H9 (cell line): ENCODE data around the gene NSG1. TPM values are rescaled to one million over a fixed set of nuclear protein-coding genes. Genes with fewer than 3 reads are reported as not detected.

Experiments used
- DNase-seq: peaks from one replicate; pipeline ENCODE4 v3.0.0-alpha.2; 2017
- H2AFZ ChIP-seq: one replicate; pipeline ENCODE4 v1.6.1; 2013; ENCODE audit warnings: mild to moderate bottlenecking, low read length, control low read depth, moderate library complexity
- H2AK5ac ChIP-seq: 2 replicates; pipeline ENCODE4 v1.6.1; 2013; ENCODE audit warnings: low read length, control low read depth, mixed read lengths; ENCODE audit not compliant: insufficient read length
- H2BK120ac ChIP-seq: one replicate; pipeline ENCODE4 v1.6.1; 2013; ENCODE audit warnings: low read depth, mild to moderate bottlenecking, low read length, control low read depth, inconsistent platforms; ENCODE audit not compliant: poor library complexity, severe bottlenecking
- H2BK12ac ChIP-seq: 2 replicates; pipeline ENCODE4 v1.6.1; 2013; ENCODE audit warnings: low read length, control low read depth, mixed read lengths, low read depth; ENCODE audit not compliant: insufficient read length
- H2BK15ac ChIP-seq: 2 replicates; pipeline ENCODE4 v1.6.1; 2013; ENCODE audit warnings: low read depth, low read length, control low read depth
- H2BK20ac ChIP-seq: one replicate; pipeline ENCODE4 v1.6.1; 2013; ENCODE audit warnings: low read depth, mild to moderate bottlenecking, low read length, control low read depth, inconsistent platforms; ENCODE audit not compliant: poor library complexity, severe bottlenecking
- H2BK5ac ChIP-seq: 2 replicates; pipeline ENCODE4 v1.6.1; 2013; ENCODE audit warnings: low read length, control low read depth, mixed read lengths; ENCODE audit not compliant: insufficient read length
- H3K14ac ChIP-seq: 2 replicates; pipeline ENCODE4 v1.6.1; 2013; ENCODE audit warnings: low read length, control low read depth; ENCODE audit not compliant: insufficient read depth
- H3K18ac ChIP-seq: 2 replicates; pipeline ENCODE4 v1.6.1; 2013; ENCODE audit warnings: low read depth, mild to moderate bottlenecking, mixed read lengths, low read length, control low read depth; ENCODE audit not compliant: insufficient read length
- H3K23ac ChIP-seq: 2 replicates; pipeline ENCODE4 v1.6.1; 2013; ENCODE audit warnings: low read length, control low read depth, mixed read lengths, low read depth; ENCODE audit not compliant: insufficient read length
- H3K23me2 ChIP-seq: 2 replicates; pipeline ENCODE4 v1.6.1; 2013; ENCODE audit warnings: low read depth, mild to moderate bottlenecking, mixed read lengths, low read length, control low read depth; ENCODE audit not compliant: insufficient read length, poor library complexity, severe bottlenecking
- H3K27ac ChIP-seq: 2 replicates; pipeline ENCODE4 v1.5.1; 2013; ENCODE audit warnings: low read length, control low read depth, mixed read lengths, low read depth; ENCODE audit not compliant: insufficient read length
- H3K27me3 ChIP-seq: 2 replicates; pipeline ENCODE4 v1.6.1; 2013; ENCODE audit warnings: low read length, control low read depth, inconsistent platforms; ENCODE audit not compliant: insufficient read depth
- H3K4ac ChIP-seq: 2 replicates; pipeline ENCODE4 v1.6.1; 2013; ENCODE audit warnings: low read depth, mild to moderate bottlenecking, control low read depth, inconsistent platforms, low read length, moderate library complexity
- H3K4me1 ChIP-seq: 2 replicates; pipeline ENCODE4 v1.6.1; 2013; ENCODE audit warnings: low read length, control low read depth, inconsistent platforms; ENCODE audit not compliant: insufficient read depth
- H3K4me2 ChIP-seq: 2 replicates; pipeline ENCODE4 v1.6.1; 2013; ENCODE audit warnings: low read length, control low read depth, mixed read lengths; ENCODE audit not compliant: insufficient read length, insufficient read depth
- H3K56ac ChIP-seq: 2 replicates; pipeline ENCODE4 v1.6.1; 2013; ENCODE audit warnings: low read depth, mild to moderate bottlenecking, mixed read lengths, low read length, control low read depth; ENCODE audit not compliant: insufficient read length
- H3K79me1 ChIP-seq: 2 replicates; pipeline ENCODE4 v1.6.1; 2013; ENCODE audit warnings: low read depth, mild to moderate bottlenecking, moderate library complexity, low read length, control low read depth, inconsistent platforms; ENCODE audit not compliant: insufficient read depth, poor library complexity, severe bottlenecking
- H3K79me2 ChIP-seq: 2 replicates; pipeline ENCODE4 v1.6.1; 2013; ENCODE audit warnings: low read length, control low read depth, inconsistent platforms; ENCODE audit not compliant: insufficient read depth
- H3K9ac ChIP-seq: 2 replicates; pipeline ENCODE4 v1.6.1; 2013; ENCODE audit warnings: low read length, control low read depth, mixed read lengths; ENCODE audit not compliant: insufficient read length; ENCODE audit errors: extremely low read depth
- H3K9me3 ChIP-seq: one replicate; pipeline ENCODE4 v1.6.1; 2013; ENCODE audit warnings: low read depth, low read length, inconsistent platforms; ENCODE audit not compliant: control insufficient read depth
- H3T11ph ChIP-seq: one replicate; pipeline ENCODE4 v1.6.1; 2013; ENCODE audit warnings: mild to moderate bottlenecking, low read length, control low read depth, inconsistent platforms
- H4K20me1 ChIP-seq: one replicate; pipeline ENCODE4 v1.6.1; 2013; ENCODE audit not compliant: control insufficient read depth, insufficient read length, insufficient read depth
- H4K5ac ChIP-seq: 2 replicates; pipeline ENCODE4 v1.6.1; 2013; ENCODE audit warnings: low read depth, mild to moderate bottlenecking, mixed read lengths, low read length, control low read depth; ENCODE audit not compliant: insufficient read length
- H4K8ac ChIP-seq: replicated peaks from 2 replicates; pipeline ENCODE4 v1.6.1; 2013; ENCODE audit warnings: low read length, control low read depth, mixed read lengths, low read depth; ENCODE audit not compliant: insufficient read length
- H4K91ac ChIP-seq: 2 replicates; pipeline ENCODE4 v1.6.1; 2013; ENCODE audit warnings: low read depth, mild to moderate bottlenecking, moderate library complexity, mixed read lengths, low read length, control low read depth; ENCODE audit not compliant: insufficient read length
- H3K27ac Mint-ChIP-seq, 3 experiments: 2 replicates in 2 of 3; 3 replicates in 1 of 3; pipeline ENCODE4 v1.8.0; 2020 to 2021; ENCODE audit warnings: mixed read lengths in 3 of 3, mild to moderate bottlenecking in 1 of 3, moderate library complexity in 1 of 3
- H3K27me3 Mint-ChIP-seq: 2 replicates; pipeline ENCODE4 v1.8.0; 2021; ENCODE audit warnings: low read depth, mild to moderate bottlenecking, moderate library complexity, mixed read lengths
- H3K36me3 Mint-ChIP-seq, 3 experiments: 2 replicates in 2 of 3; 3 replicates in 1 of 3; pipeline ENCODE4 v1.8.0; 2020 to 2021; ENCODE audit warnings: low read depth in 3 of 3, mixed read lengths in 3 of 3; ENCODE audit not compliant: insufficient read depth in 1 of 3
- H3K4me1 Mint-ChIP-seq, 2 experiments: 2 replicates each; pipeline ENCODE4 v1.8.0; 2020; ENCODE audit warnings: mixed read lengths in 2 of 2
- H3K4me3 Mint-ChIP-seq, 2 experiments: 2 replicates in 1 of 2; 3 replicates in 1 of 2; pipeline ENCODE4 v1.8.0; 2020 to 2021; ENCODE audit warnings: mild to moderate bottlenecking in 2 of 2, mixed read lengths in 2 of 2, moderate library complexity in 1 of 2
- H3K9me3 Mint-ChIP-seq, 2 experiments: 2 replicates in 1 of 2; 3 replicates in 1 of 2; pipeline ENCODE4 v1.8.0; 2020; ENCODE audit warnings: mild to moderate bottlenecking in 2 of 2, mixed read lengths in 2 of 2, moderate library complexity in 1 of 2
- CTCF ChIP-seq: fragments of 200-600 bp; sonication (generic); conservative IDR thresholded peaks from 3 replicates; pipeline ENCODE4 v1.8.0; 2021; ENCODE audit warnings: antibody characterized with exemption, mild to moderate bottlenecking
- WGBS: extraction: QIAGEN DNeasy Blood & Tissue Kit; methylation state at CpG from one replicate; pipeline ENCODE4 v1.1.7; 2013; ENCODE audit warnings: missing lambda C conversion rate, low lambda C conversion rate, mixed read lengths; ENCODE audit not compliant: insufficient read length; ENCODE audit errors: extremely low coverage; 5-methylcytosine and 5-hydroxymethylcytosine counted together
- total RNA-seq: library from RNA; stranded (reverse); gene quantifications from 2 replicates; pipeline ENCODE4 v1.2.1, GENCODE V29; 2021

The NSG1 gene
- total RNA-seq, 1 experiment from 2014 or later, result 9.3 TPM

- Histone ChIP-seq H4K5ac (no peak overlapping the region), H3K79me1 (no peaks in the 10 kb centered on the region), H2BK120ac (no peak overlapping the region), H3K56ac (no peak overlapping the region), H2BK5ac (no peak overlapping the region), H3K27ac (no peak overlapping the region), H3K9me3 (no peaks in the 10 kb centered on the region), H4K20me1 (no peaks in the 10 kb centered on the region), H3K18ac (no peak overlapping the region), H3K27me3 (no peaks in the 10 kb centered on the region), H3K14ac (no peak overlapping the region), H3T11ph (no peak overlapping the region), H3K4me2 (no peak overlapping the region), H3K9ac (no peak overlapping the region), H2AFZ (no peak overlapping the region), H2AK5ac (no peak overlapping the region), H2BK12ac (no peak overlapping the region), H3K23ac (no peak overlapping the region), H3K4me1 (peaks cover 14% of the 10 kb centered on the region), H4K8ac (no peak overlapping the region), H3K23me2 (no peaks in the 10 kb centered on the region), H2BK20ac (no peak overlapping the region), H2BK15ac (no peak overlapping the region), H3K4ac (no peak overlapping the region), H4K91ac (no peak overlapping the region), H3K79me2 (no peaks in the 10 kb centered on the region)
- DNase-seq, result no peak
- no peaks in the 10 kb centered on the region for H3K9me3 Mint-ChIP-seq
- H3K4me3 Mint-ChIP-seq, result no peak overlapping the region
- no peaks in the 10 kb centered on the region; the same call in 1 of the 2 replicates for H3K27me3 Mint-ChIP-seq
- no peak for TF ChIP-seq CTCF
- WGBS, result no CpG with 5 or more reads among the region's 11 CpGs
- H3K36me3 Mint-ChIP-seq, result peaks cover 4 to 7% (median 5%) of the 10 kb centered on the region in 3 experiments; a peak in 4 of 7 replicates
- H3K27ac Mint-ChIP-seq, result no peak overlapping the region; a peak in 1 of 7 replicates
- peaks cover 16 to 17% of the 10 kb centered on the region in 2 experiments for H3K4me1 Mint-ChIP-seq
These were observed 45.6 kb downstream of the NSG1 start for GRCh38 chr4:4432341-4433125.
